COLO668 (cell line): ENCODE results near the gene MTA2.
"Not testable (repeated sequence)": the region's sequence is repeated elsewhere in the genome, so short reads cannot be mapped to it uniquely, and the experiment has no call there.

Source experiments
- DNase-seq: peaks from one replicate; lab custom pipeline; 2025; ENCODE audit not compliant: unreplicated experiment; lab: John Stamatoyannopoulos, UW

MTA2 gene

GRCh38 chr11:62592989-62593421 lies 8.7 kb downstream of the MTA2 start:
- DNase-seq = no peak

- no peak for DNase-seq
Observed at GRCh38 chr11:62592146-62592815, 9.4 kb downstream of the MTA2 start.

GRCh38 chr11:62591448-62592145 lies 10.1 kb downstream of the MTA2 start, which contains the start of gene TUT1:
TSS of gene TUT1 (minus strand) at chr11:62591523. CDS start at chr11:62591485, 38 bp downstream.
- DNase-seq = peak; percentile 97

GRCh38 chr11:62588966-62589637 lies 12.6 kb downstream of the MTA2 start:
- DNase-seq = no peak

GRCh38 chr11:62585356-62585755 lies 16.3 kb downstream of the MTA2 start:
- not testable (repeated sequence) for DNase-seq

DNA sequence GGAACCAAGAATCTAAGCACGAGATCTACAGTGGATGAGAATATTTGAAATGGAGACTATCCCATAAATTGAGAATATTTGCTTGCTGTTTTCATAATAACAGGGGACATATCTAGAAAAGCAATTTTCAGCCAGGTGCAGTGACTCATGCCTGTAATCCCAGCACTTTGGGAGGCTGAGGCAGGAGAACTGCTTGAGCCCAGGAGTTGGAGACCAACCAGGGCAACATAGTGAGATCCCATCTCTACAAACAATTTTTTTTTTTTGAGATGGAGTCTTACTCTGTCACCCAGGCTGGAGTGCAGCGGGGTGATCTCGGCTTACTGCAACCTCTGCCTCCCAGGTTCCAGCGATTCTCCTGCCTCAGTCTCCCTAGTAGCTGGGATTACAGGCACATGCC lies 19.9 kb downstream of the MTA2 start:
- not testable (repeated sequence) for DNase-seq

DNA sequence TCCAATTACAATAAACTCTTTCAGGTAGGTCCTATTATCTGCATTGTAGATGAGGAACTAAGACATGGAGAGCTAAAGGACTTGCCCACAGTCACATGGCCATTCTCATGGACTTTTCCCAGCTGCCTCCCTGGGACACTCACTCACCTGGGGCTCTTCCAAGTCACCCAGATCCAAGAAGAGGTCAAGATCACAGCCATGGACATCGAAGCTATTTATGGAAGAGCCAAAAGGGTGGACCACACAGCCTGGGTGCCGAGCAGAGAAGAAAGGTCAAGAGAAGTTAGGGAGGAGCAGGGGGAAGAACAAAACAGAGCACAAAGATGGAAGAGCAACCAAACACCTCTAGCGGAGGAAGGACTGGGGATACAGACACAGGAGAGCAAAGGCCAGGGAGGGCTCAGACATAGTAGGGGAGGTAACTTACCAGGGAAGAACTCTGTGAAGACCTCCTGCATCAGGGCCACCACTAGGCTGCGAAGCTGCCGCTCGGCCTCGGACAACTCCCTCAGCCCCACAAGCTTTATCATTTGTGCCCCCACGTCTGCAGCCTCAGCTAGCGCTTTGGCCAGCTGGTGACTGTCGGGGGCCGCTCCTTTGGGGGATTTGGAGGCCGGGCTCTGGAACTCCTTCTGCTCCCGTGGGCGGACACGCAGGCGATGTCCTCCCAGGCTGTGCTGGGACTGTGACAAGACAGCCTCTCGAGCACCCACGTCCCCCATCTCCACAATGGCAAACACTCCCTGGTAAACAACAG lies 20.5 kb downstream of the MTA2 start:
- DNase-seq = no peak

DNA sequence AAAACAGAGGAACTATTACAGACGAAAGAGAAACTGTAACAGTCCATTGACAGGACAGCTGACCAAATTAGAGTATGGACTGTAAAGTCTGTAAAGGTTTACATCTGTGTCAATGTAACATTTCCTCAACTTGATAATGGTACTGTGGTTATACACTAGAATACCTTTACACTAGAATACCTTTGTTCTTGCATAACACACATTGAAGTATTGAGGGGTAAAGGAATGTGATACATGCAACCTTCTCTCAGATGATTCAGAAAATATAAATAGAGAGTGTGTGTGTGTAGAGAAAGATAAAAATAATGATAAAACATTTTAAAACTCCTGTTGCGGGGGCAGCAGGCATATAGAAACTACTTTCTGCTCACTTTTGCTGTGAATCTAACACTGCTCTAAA lies 22.4 kb downstream of the MTA2 start:
- no peak for DNase-seq

- DNase-seq = no peak
Observed at GRCh38 chr11:62578541-62578940, 23.1 kb downstream of the MTA2 start.

DNA sequence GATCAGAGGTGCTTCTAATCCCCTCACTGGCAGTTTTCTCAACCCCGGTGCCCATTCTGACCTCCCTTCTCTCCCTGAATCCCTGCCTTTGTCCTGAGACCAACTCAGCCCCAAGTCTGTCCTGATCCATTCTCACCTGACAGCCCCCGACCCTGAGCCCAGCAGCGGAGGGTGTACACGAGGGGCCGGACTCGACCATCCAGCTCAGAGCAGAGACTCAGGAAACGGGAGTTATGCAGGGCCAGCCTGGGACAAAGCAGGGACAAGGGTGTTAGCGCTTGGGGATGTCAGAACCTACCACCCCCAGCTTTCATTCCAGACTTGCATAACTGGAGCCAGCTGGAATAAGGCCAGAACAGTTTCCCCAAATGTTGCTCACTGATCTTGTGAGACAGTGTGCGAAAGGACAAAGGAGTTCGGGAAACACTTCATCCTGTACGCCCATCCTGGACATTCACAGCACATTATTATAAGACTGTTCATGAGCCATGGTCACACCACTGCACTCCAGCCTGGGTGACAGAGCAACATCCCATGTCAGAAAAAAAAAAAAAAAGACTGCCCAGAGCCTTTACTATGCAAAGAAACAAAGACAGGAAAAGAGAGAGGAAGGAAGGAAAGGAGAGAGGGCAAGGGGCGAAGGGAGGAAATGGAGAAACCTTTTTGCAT lies 24.5 kb downstream of the MTA2 start:
- DNase-seq = no peak

DNA sequence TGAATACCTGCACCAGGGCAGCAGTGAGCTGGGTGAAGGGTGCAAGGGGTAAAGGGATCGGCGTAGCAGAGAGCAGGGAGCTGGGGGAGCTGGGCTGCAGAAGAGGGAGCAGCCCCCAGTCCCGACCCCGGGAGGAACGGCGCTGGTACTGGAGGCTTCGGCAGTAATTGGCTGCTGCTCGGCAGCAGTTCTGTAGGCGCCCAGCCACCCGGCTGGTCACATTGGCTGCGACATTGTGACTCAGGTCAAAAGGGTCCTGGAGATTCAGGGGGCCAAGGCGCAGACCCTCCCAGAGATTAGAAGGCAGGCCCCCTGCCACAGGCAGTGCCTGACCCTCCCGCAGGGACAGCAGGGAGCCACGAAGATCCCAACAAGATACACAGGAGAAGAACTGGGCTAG lies 25.8 kb downstream of the MTA2 start:
- no peak for DNase-seq

GRCh38 chr11:62575156-62575555 lies 26.5 kb downstream of the MTA2 start:
- peak; percentile 27 for DNase-seq

- DNase-seq = peak; percentile 45
Observed at GRCh38 chr11:62574363-62575071, 27.1 kb downstream of the MTA2 start.

DNA sequence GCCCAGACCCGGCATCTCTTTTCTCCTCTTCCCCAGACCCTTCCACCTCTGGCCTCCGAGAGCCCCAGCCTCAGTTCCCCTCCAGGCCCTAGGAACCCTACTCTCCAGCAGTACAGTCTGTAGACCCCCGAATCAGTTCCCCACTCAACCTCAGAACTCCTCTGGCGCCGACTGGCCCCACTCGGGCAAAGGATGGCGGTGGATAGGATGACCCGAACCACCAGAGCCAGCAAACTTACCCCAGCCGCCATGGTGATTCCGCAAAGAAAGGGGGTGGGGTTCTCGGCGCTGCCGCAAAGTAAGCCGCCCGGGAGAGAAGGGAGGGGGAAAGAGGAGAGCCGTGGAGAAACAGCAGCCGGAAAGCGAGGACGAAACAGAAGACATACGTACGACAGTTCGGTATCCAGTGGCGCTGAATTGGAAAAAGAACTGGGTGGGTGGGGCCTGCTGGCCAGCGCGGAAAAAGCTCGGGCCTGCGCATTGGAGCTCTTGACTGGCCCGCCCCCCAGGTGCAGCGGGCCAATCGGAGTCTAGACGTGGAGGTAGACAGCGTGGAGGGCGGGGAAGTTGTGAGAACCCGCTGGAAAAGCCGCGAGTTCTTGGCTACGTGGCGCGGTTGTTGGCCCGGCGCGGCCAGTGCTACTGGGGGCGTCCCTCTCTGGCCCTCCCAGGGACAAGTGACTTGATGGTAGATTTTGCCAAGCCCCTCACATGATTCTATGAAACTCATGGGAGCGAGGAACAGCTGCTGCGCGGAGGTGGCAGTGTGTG lies 27.9 kb downstream of the MTA2 start, which contains the start of gene EEF1G:
EEF1G (minus strand) TSS at position 300 of the 771 bp plus-strand sequence; CDS start at position 251, 49 bp downstream.
- DNase-seq = peak; percentile 99

DNA sequence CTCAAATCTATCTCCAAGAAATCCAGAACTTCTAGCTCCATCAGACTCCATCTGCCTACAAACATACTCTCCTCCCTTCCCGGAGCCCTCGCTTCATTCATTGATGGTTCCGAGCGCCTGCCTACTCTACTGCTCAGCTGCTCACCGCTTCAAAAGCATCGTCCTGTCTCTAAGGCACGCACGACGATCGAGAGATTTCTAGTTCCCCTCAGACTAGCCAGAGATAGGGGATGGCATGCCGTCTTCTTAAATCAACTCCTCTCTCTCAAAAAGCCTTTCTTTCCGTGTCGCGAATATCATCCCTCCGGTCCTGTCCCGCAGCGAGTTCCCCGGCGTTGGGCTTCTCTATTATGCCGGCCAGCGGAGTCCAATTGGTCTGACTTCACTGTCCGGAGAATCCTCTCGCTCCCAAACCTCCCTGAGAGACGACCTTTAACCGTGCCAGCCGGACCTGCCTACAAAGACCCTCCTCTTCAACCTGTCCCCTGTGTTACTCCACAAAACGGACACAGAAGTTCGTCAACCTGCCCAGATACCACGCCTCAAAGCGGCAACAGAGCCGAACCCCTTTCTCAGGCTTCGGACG lies 28.6 kb downstream of the MTA2 start:
- DNase-seq = peak; percentile 23

DNA sequence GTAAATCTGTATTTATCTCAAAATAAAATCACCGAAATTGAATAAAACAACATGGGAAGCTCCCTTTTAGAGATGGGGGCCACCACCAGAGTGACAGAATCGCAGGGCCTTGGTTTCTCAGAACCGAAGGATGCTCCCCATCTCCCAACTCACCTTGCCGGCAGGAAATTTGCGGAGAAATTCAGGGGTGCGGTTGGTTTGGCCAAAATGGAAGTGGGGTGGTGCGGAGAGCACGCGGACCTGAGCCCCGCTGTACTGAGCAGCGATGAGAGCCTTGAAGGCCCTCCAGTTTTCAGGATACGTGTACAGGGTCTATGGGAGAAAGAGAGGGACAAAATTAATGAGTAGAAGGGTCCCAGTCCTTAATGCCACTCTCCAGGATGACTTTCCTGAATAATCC lies 29.2 kb downstream of the MTA2 start:
- DNase-seq = no peak

DNA sequence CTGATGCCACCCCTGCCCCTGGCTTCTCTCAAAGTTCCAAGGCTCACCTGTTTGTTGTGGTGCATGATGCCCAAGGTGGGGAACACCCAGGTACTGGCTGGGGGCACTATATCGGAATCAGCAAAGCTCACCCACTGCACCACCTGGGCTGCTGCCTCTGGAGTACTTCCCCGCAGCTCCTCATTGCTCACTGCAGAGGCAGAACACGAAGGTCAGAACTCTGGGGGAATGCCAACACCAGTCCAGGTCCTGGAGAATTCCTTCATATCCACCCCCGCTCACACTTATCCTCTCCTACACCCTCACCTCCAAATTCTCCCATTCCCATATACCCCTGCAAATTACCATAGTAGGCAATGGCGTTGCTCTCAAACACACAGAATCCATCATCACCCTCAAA lies 30.2 kb downstream of the MTA2 start:
- DNase-seq = not testable (repeated sequence)

DNA sequence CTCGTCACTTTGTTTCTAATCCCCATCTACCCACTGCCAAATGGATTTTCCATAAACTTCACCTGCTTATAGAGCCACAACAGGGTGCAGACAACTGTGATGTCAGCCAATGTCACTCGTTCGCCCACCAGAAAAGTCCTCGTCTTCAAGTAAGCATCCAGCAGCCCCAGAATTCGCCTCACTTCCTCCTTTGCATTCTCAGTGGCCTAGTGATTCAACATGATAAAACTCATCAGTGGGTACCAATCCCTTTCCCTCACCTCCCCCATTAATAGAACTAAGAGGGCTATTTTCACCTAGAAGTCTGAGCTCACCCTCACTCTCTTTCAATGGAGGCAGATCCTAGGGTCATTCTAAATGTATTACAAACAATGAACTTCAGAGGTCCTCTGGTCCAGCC lies 30.8 kb downstream of the MTA2 start:
- not testable (repeated sequence) for DNase-seq

GRCh38 chr11:62569611-62570010 lies 32.1 kb downstream of the MTA2 start:
- no peak for DNase-seq
